ENCODE results near the gene TNRC6C. TPM values are rescaled to one million over a fixed set of nuclear protein-coding genes. Genes with fewer than 3 reads are reported as not detected.

Gene TNRC6C
- total and polyA plus RNA-seq, 9 of the 15 experiments (the other 6 are each of a cell fraction or from before 2014, with no cell fraction given) = 0.20 to 4.9 (median 2.3) TPM

- TF ChIP-seq DACH1 (IDR thresholded peaks at IDR 0.05; ENCODE audit: partially characterized antibody) (peak; percentile 57), TAF1 (IDR thresholded peaks at IDR 0.05; ENCODE audit: control insufficient read depth, extremely low read depth, insufficient read depth, low read length, severe bottlenecking) (peak; percentile 79), ZNF324 (CRISPR knock-in tag; IDR thresholded peaks at IDR 0.05) (no peak), LCOR (CRISPR knock-in tag; IDR thresholded peaks at IDR 0.05) (peak; percentile 69; the same call in 1 of the 2 replicates), SMARCC2 (IDR thresholded peaks at IDR 0.05; ENCODE audit: low read depth) (peak; percentile 44; the same call in 1 of the 2 replicates), RBM25 (IDR thresholded peaks at IDR 0.05; ENCODE audit: low read depth, low read length, severe bottlenecking) (no peak), ZFP1 (CRISPR knock-in tag; IDR thresholded peaks at IDR 0.05) (no peak), ILF3 (IDR thresholded peaks at IDR 0.05; ENCODE audit: borderline replicate concordance) (no peak), KAT2B (IDR thresholded peaks at IDR 0.05; ENCODE audit: low read depth, low read length) (no peak), ZNF512 (tag; IDR thresholded peaks at IDR 0.05) (no peak), PRPF4 (IDR thresholded peaks at IDR 0.05; ENCODE audit: insufficient read depth, low read depth, low read length, poor library complexity, severe bottlenecking) (no peak), PHB2 (IDR thresholded peaks at IDR 0.05; ENCODE audit: low read depth) (no peak), ZNF586 (CRISPR knock-in tag; conservative IDR thresholded peaks at IDR 0.05) (0 out of 2 replicates have a peak, but pooled peaks have one; percentile 55), THAP12 (CRISPR knock-in tag; IDR thresholded peaks at IDR 0.05) (no peak), BRD9 (IDR thresholded peaks at IDR 0.05; ENCODE audit: low read depth, partially characterized antibody) (no peak), SAFB (IDR thresholded peaks at IDR 0.05; ENCODE audit: borderline replicate concordance, low read depth, low read length) (no peak), HMGN3 (IDR thresholded peaks at IDR 0.05; ENCODE audit: borderline replicate concordance, extremely low read depth, insufficient read length, low read depth, low read length) (peak; percentile 92), ZNF384 (IDR thresholded peaks at IDR 0.05; ENCODE audit: low read depth, low read length) (no peak), CHD4 (IDR thresholded peaks at IDR 0.05; ENCODE audit: insufficient read depth, insufficient replicate concordance, low read depth, low read length, poor library complexity, severe bottlenecking) (no peak), HES1 (IDR thresholded peaks at IDR 0.05; ENCODE audit: low read depth) (peak; percentile 30; the same call in 1 of the 2 replicates), CREB5 (CRISPR knock-in tag; IDR thresholded peaks at IDR 0.05) (no peak), CTBP1 (IDR thresholded peaks at IDR 0.05; ENCODE audit: borderline replicate concordance) (peak; percentile 89)
Observed at GRCh38 chr17:78128551-78129350, 170.2 kb downstream of the TNRC6C start, which contains the start of gene TMC6 (continued).
